ENCODE measurements around the gene SHE. TPM values are rescaled to one million over a fixed set of nuclear protein-coding genes. Genes with fewer than 3 reads are reported as not detected.

Gene SHE
- polyA plus RNA-seq, 1 donor from 2014 or later, result 0.04 TPM

DNA sequence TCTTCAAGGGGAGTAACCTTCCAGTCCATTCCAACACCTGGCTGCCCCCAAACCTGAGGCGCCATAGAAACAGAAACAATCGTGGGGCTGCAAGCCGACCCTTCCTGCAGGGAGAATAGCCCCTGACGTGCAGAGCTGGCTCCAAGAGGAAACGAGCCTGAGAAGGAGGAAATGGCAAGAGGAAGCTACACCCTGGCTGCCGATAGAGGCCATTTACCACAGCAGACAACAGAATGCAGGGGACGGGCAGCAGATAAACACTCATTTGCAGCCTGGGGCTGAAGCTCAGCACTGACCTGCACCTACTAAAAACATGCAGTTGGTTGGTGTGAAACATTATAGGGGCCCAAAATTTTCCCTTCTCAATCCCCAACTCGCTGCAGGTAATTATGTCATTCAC, 8.9 kb downstream of the SHE start:
- Histone ChIP-seq H3K27me3 (ENCODE audit: insufficient read depth, low read depth, low read length) (no peaks in the 10 kb centered on the region), H3K4me3 (ENCODE audit: low read length) (no peak overlapping the region), H3K9me3 (ENCODE audit: low read length) (no peaks in the 10 kb centered on the region), H3F3A (ENCODE audit: insufficient read depth, low read length, poor library complexity, severe bottlenecking) (no peaks in the 10 kb centered on the region), H3K4me2 (ENCODE audit: low read length) (no peak overlapping the region), H3K27ac (ENCODE audit: low read length) (no peak overlapping the region), H3K36me3 (ENCODE audit: insufficient read depth, low read length) (no peaks in the 10 kb centered on the region), H3K79me2 (replicated peaks; ENCODE audit: insufficient read depth, low read length) (no peaks in the 10 kb centered on the region), H2AFZ (ENCODE audit: low read depth, low read length) (no peak overlapping the region), H3K9ac (ENCODE audit: low read length) (no peak overlapping the region), H4K20me1 (ENCODE audit: insufficient read depth) (no peaks in the 10 kb centered on the region), H3K9me2 (ENCODE audit: insufficient read depth, low read length) (no peaks in the 10 kb centered on the region)
- TF ChIP-seq TAF1 (IDR thresholded peaks at IDR 0.05; ENCODE audit: low read depth), result no peak
- no peak for TF ChIP-seq MXI1 (conservative IDR thresholded peaks at IDR 0.05; ENCODE audit: poor library complexity, severe bottlenecking)
- TF ChIP-seq, protein P1, sequence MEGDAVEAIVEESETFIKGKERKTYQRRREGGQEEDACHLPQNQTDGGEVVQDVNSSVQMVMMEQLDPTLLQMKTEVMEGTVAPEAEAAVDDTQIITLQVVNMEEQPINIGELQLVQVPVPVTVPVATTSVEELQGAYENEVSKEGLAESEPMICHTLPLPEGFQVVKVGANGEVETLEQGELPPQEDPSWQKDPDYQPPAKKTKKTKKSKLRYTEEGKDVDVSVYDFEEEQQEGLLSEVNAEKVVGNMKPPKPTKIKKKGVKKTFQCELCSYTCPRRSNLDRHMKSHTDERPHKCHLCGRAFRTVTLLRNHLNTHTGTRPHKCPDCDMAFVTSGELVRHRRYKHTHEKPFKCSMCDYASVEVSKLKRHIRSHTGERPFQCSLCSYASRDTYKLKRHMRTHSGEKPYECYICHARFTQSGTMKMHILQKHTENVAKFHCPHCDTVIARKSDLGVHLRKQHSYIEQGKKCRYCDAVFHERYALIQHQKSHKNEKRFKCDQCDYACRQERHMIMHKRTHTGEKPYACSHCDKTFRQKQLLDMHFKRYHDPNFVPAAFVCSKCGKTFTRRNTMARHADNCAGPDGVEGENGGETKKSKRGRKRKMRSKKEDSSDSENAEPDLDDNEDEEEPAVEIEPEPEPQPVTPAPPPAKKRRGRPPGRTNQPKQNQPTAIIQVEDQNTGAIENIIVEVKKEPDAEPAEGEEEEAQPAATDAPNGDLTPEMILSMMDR (IDR thresholded peaks at IDR 0.05; ENCODE audit: poor library complexity, severe bottlenecking), result no peak
- TF ChIP-seq, protein P2, sequence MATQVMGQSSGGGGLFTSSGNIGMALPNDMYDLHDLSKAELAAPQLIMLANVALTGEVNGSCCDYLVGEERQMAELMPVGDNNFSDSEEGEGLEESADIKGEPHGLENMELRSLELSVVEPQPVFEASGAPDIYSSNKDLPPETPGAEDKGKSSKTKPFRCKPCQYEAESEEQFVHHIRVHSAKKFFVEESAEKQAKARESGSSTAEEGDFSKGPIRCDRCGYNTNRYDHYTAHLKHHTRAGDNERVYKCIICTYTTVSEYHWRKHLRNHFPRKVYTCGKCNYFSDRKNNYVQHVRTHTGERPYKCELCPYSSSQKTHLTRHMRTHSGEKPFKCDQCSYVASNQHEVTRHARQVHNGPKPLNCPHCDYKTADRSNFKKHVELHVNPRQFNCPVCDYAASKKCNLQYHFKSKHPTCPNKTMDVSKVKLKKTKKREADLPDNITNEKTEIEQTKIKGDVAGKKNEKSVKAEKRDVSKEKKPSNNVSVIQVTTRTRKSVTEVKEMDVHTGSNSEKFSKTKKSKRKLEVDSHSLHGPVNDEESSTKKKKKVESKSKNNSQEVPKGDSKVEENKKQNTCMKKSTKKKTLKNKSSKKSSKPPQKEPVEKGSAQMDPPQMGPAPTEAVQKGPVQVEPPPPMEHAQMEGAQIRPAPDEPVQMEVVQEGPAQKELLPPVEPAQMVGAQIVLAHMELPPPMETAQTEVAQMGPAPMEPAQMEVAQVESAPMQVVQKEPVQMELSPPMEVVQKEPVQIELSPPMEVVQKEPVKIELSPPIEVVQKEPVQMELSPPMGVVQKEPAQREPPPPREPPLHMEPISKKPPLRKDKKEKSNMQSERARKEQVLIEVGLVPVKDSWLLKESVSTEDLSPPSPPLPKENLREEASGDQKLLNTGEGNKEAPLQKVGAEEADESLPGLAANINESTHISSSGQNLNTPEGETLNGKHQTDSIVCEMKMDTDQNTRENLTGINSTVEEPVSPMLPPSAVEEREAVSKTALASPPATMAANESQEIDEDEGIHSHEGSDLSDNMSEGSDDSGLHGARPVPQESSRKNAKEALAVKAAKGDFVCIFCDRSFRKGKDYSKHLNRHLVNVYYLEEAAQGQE (IDR thresholded peaks at IDR 0.05; ENCODE audit: borderline replicate concordance), result no peak
- no peak for TF ChIP-seq POLR2AphosphoS5 (IDR thresholded peaks at IDR 0.05)
- TF ChIP-seq EP300 (conservative IDR thresholded peaks at IDR 0.05; ENCODE audit: poor library complexity, severe bottlenecking), result no peak
- no peak for TF ChIP-seq RAD21 (conservative IDR thresholded peaks at IDR 0.05)

DNA sequence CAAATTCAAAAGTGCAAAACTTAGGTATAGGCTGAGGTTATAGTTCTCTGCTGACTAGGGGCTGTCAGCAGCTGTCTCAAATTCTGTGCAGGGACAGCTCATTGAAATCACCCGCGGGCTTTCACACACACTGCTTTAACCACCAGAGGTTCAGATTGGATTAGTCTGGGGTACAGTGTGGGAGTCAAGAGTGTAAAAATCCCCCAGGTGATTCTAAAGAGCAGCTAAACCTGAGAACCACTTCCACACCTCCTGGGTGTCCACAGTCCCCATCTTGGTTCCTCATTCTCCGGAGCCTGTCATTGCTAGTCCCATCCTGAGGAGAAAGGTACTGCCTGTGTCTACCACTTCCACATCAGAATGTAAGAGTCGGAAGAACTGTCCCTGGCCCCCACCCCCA, 10.1 kb downstream of the SHE start:
- no peak overlapping the region for H3K4me2 ChIP-seq (ENCODE audit: low read length)
- no peaks in the 10 kb centered on the region for H3K36me3 ChIP-seq (ENCODE audit: insufficient read depth, low read length)
- TF ChIP-seq POLR2AphosphoS5 (IDR thresholded peaks at IDR 0.05) (no peak), TAF1 (IDR thresholded peaks at IDR 0.05; ENCODE audit: low read depth) (no peak), EP300 (conservative IDR thresholded peaks at IDR 0.05; ENCODE audit: poor library complexity, severe bottlenecking) (no peak), EZH2 (IDR thresholded peaks at IDR 0.05; ENCODE audit: borderline replicate concordance, insufficient read depth, low read length, poor library complexity, severe bottlenecking) (no peak), MXI1 (conservative IDR thresholded peaks at IDR 0.05; ENCODE audit: poor library complexity, severe bottlenecking) (no peak), SMC3 (conservative IDR thresholded peaks at IDR 0.05; ENCODE audit: poor library complexity) (no peak), RAD21 (conservative IDR thresholded peaks at IDR 0.05) (no peak)
- TF ChIP-seq, protein P2 (IDR thresholded peaks at IDR 0.05; ENCODE audit: borderline replicate concordance), result no peak
- TF ChIP-seq, protein P1 (IDR thresholded peaks at IDR 0.05; ENCODE audit: poor library complexity, severe bottlenecking), result no peak
- H3K27me3 ChIP-seq (ENCODE audit: insufficient read depth, low read depth, low read length), result no peaks in the 10 kb centered on the region
- no peaks in the 10 kb centered on the region for H3K79me2 ChIP-seq (replicated peaks; ENCODE audit: insufficient read depth, low read length)
- H3F3A ChIP-seq (ENCODE audit: insufficient read depth, low read length, poor library complexity, severe bottlenecking), result no peaks in the 10 kb centered on the region
- H3K9ac ChIP-seq (ENCODE audit: low read length), result no peak overlapping the region
- H2AFZ ChIP-seq (ENCODE audit: low read depth, low read length), result no peak overlapping the region
- no peaks in the 10 kb centered on the region for H3K9me2 ChIP-seq (ENCODE audit: insufficient read depth, low read length)
- H3K27ac ChIP-seq (ENCODE audit: low read length), result no peak overlapping the region
- no peak overlapping the region for H3K4me3 ChIP-seq (ENCODE audit: low read length)
- no peaks in the 10 kb centered on the region for H4K20me1 ChIP-seq (ENCODE audit: insufficient read depth)
- no peaks in the 10 kb centered on the region for H3K9me3 ChIP-seq (ENCODE audit: low read length)
